HEK293 (cell line): Measurements from ENCODE around the gene TCF12.

Experiments
- CTCF ChIA-PET: fragments of 350-600 bp; formaldehyde crosslinking; extraction: SDS; loops from one replicate; lab custom pipeline; 2021; ENCODE audit warnings: antibody characterized with exemption; lab: Yijun Ruan, JAX
- POLR2A ChIA-PET: fragments of 300-600 bp; formaldehyde crosslinking; extraction: SDS; loops from one replicate; lab custom pipeline; 2020; ENCODE audit warnings: antibody characterized with exemption, inconsistent platforms; lab: Yijun Ruan, JAX
- H3K27ac ChIP-seq: fragments of 200-500 bp; sonication (Bioruptor generic); 2 replicates; pipeline ENCODE4 v1.5.1; 2014; ENCODE audit warnings: low read depth, low read length, control low read depth, inconsistent platforms; ENCODE audit errors: extremely low read depth
- H3K36me3 ChIP-seq, 2 experiments: fragments of 200-500 bp in 1 of 2; sonication (Bioruptor generic) in 1 of 2; 1 replicate in 1 of 2; 2 replicates in 1 of 2; pipeline ENCODE4 v1.5.1; 2014 to 2017; ENCODE audit warnings: inconsistent platforms in 2 of 2, low read length in 2 of 2; ENCODE audit not compliant: control insufficient read depth in 2 of 2, insufficient read depth in 1 of 2
- H3K4me1 ChIP-seq: fragments of 200-500 bp; sonication (Bioruptor generic); 2 replicates; pipeline ENCODE4 v1.5.1; 2014; ENCODE audit warnings: mild to moderate bottlenecking, low read length, inconsistent platforms; ENCODE audit not compliant: control insufficient read depth, insufficient read depth
- H3K4me3 ChIP-seq: 2 replicates; pipeline ENCODE4 v1.5.1; 2011; ENCODE audit warnings: low read depth, mild to moderate bottlenecking, control low read depth, low read length, moderate library complexity
- H3K9me3 ChIP-seq: fragments of 200-500 bp; sonication (Bioruptor generic); 2 replicates; pipeline ENCODE4 v1.5.1; 2014; ENCODE audit warnings: low read depth, low read length, inconsistent platforms; ENCODE audit not compliant: control insufficient read depth, insufficient read depth
- FEZF1 ChIP-seq: fragments of 450-650 bp; formaldehyde crosslinking; IDR thresholded peaks from 2 replicates; pipeline ENCODE4 v1.5.1; 2016; ENCODE audit warnings: missing biosample characterization, missing genetic modification characterization
- HOXD13 ChIP-seq: sonication (generic); formaldehyde crosslinking; IDR thresholded peaks from 2 replicates; pipeline ENCODE4 v1.8.0; 2022; ENCODE audit warnings: missing genetic modification reagents, borderline replicate concordance
- KLF1 ChIP-seq: fragments of 450-650 bp; formaldehyde crosslinking; IDR thresholded peaks from 2 replicates; pipeline ENCODE4 v1.5.1; 2016; ENCODE audit warnings: missing biosample characterization, missing genetic modification characterization
- KLF16 ChIP-seq: fragments of 450-650 bp; formaldehyde crosslinking; IDR thresholded peaks from 2 replicates; pipeline ENCODE4 v1.5.1; 2017; ENCODE audit warnings: missing biosample characterization, missing genetic modification characterization
- KLF7 ChIP-seq: fragments of 450-650 bp; formaldehyde crosslinking; IDR thresholded peaks from 2 replicates; pipeline ENCODE4 v1.5.1; 2016; ENCODE audit warnings: missing biosample characterization, missing genetic modification characterization, borderline replicate concordance
- YY2 ChIP-seq: fragments of 450-650 bp; formaldehyde crosslinking; IDR thresholded peaks from 2 replicates; pipeline ENCODE4 v1.5.1; 2016; ENCODE audit warnings: missing biosample characterization, missing genetic modification characterization
- ZBTB26 ChIP-seq: fragments of 450-650 bp; formaldehyde crosslinking; optimal IDR thresholded peaks from 2 replicates; pipeline ENCODE3; 2016; ENCODE audit warnings: missing biosample characterization, mild to moderate bottlenecking, missing genetic modification characterization
- ZFP41 ChIP-seq: fragments of 450-650 bp; formaldehyde crosslinking; IDR thresholded peaks from 2 replicates; pipeline ENCODE4 v1.5.1; 2016; ENCODE audit warnings: missing biosample characterization, missing genetic modification characterization, borderline replicate concordance
- ZIC2 ChIP-seq: fragments of 450-650 bp; formaldehyde crosslinking; IDR thresholded peaks from 2 replicates; pipeline ENCODE4 v1.5.1; 2016; ENCODE audit warnings: missing biosample characterization, missing genetic modification characterization
- ZNF175 ChIP-seq: fragments of 450-650 bp; formaldehyde crosslinking; IDR thresholded peaks from 2 replicates; pipeline ENCODE4 v1.5.1; 2016; ENCODE audit warnings: missing biosample characterization, missing genetic modification characterization
- ZNF221 ChIP-seq: fragments of 450-650 bp; formaldehyde crosslinking; IDR thresholded peaks from 2 replicates; pipeline ENCODE4 v1.5.1; 2017; ENCODE audit warnings: missing biosample characterization, missing genetic modification characterization, borderline replicate concordance
- ZNF37A ChIP-seq: fragments of 450-650 bp; IDR thresholded peaks from 2 replicates; pipeline ENCODE4 v1.5.1; 2018; ENCODE audit warnings: missing biosample characterization, missing genetic modification characterization
- ZNF433 ChIP-seq: fragments of 450-650 bp; formaldehyde crosslinking; IDR thresholded peaks from 2 replicates; pipeline ENCODE4 v1.5.1; 2016; ENCODE audit warnings: missing biosample characterization, missing genetic modification characterization, low read depth
- ZNF529 ChIP-seq: fragments of 450-650 bp; formaldehyde crosslinking; IDR thresholded peaks from 2 replicates; pipeline ENCODE4 v1.5.1; 2017; ENCODE audit warnings: missing genetic modification characterization, missing biosample characterization; ENCODE audit not compliant: insufficient replicate concordance
- ZNF585B ChIP-seq: fragments of 450-650 bp; formaldehyde crosslinking; IDR thresholded peaks from 2 replicates; pipeline ENCODE4 v1.5.1; 2016; ENCODE audit warnings: missing biosample characterization, missing genetic modification characterization
- ZNF747 ChIP-seq: fragments of 450-650 bp; formaldehyde crosslinking; IDR thresholded peaks from 2 replicates; pipeline ENCODE4 v1.5.1; 2016; ENCODE audit warnings: missing biosample characterization, missing genetic modification characterization
- TF ChIP-seq, protein P1 (sequence below): fragments of 450-650 bp; formaldehyde crosslinking; IDR thresholded peaks from 2 replicates; pipeline ENCODE4 v1.5.1; 2017; ENCODE audit warnings: missing biosample characterization, mild to moderate bottlenecking, missing genetic modification characterization, moderate library complexity
- TF ChIP-seq, protein P2 (sequence below): fragments of 450-650 bp; formaldehyde crosslinking; IDR thresholded peaks from 2 replicates; pipeline ENCODE4 v1.5.1; 2016; ENCODE audit warnings: missing biosample characterization, missing genetic modification characterization
- TF ChIP-seq, protein P3 (sequence below): fragments of 450-650 bp; formaldehyde crosslinking; IDR thresholded peaks from 2 replicates; pipeline ENCODE4 v1.5.1; 2016; ENCODE audit warnings: missing biosample characterization, missing genetic modification characterization, low read depth

Gene TCF12

DNA sequence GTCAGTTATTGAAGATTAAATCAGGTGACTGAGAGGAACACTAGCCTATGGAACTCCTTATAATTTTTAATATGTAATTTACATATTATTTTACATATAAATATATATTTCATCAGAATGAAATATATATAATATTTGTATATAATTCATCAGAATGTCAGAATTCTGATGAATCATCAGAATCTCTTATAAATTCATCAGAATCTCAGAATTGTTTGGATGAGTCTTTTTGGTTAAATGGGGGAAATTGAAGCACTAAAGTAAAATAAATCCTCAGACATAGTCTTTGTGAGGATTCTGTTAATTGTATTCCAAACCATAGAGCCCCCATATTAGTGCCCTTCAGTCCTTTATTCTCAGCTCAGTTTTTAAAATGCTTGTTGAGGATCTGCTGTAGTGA lies 15.4 kb downstream of the TCF12 start:
- Histone ChIP-seq H3K36me3 (no peaks in the 10 kb centered on the region), H3K4me3 (no peak overlapping the region), H3K4me1 (peaks cover 22% of the 10 kb centered on the region), H3K27ac (no peak overlapping the region), H3K9me3 (no peaks in the 10 kb centered on the region)
- ChIA-PET CTCF (interaction anchor here (0.5 kb wide), 1 partner anchor 372 kb away, joined by 3 read pairs; no protein-coding TSS in a partner anchor), POLR2A (no interaction called here)
- TF ChIP-seq ZNF747 (tag by site-specific recombination) (no peak), ZNF221 (no peak), ZNF37A (tag by site-specific recombination) (no peak), FEZF1 (tag by site-specific recombination) (no peak), ZNF529 (tag by site-specific recombination) (no peak), KLF7 (tag by site-specific recombination) (no peak), ZNF433 (no peak), KLF1 (no peak), ZNF585B (tag by site-specific recombination) (no peak), ZNF175 (tag by site-specific recombination) (no peak), ZBTB26 (tag by site-specific recombination) (no peak), ZIC2 (no peak), ZFP41 (no peak), YY2 (no peak), HOXD13 (no peak), KLF16 (tag by site-specific recombination) (no peak)
- TF ChIP-seq, protein P1, sequence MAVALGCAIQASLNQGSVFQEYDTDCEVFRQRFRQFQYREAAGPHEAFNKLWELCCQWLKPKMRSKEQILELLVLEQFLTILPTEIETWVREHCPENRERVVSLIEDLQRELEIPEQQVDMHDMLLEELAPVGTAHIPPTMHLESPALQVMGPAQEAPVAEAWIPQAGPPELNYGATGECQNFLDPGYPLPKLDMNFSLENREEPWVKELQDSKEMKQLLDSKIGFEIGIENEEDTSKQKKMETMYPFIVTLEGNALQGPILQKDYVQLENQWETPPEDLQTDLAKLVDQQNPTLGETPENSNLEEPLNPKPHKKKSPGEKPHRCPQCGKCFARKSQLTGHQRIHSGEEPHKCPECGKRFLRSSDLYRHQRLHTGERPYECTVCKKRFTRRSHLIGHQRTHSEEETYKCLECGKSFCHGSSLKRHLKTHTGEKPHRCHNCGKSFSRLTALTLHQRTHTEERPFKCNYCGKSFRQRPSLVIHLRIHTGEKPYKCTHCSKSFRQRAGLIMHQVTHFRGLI (tag by site-specific recombination): no peak
- TF ChIP-seq, protein P2, sequence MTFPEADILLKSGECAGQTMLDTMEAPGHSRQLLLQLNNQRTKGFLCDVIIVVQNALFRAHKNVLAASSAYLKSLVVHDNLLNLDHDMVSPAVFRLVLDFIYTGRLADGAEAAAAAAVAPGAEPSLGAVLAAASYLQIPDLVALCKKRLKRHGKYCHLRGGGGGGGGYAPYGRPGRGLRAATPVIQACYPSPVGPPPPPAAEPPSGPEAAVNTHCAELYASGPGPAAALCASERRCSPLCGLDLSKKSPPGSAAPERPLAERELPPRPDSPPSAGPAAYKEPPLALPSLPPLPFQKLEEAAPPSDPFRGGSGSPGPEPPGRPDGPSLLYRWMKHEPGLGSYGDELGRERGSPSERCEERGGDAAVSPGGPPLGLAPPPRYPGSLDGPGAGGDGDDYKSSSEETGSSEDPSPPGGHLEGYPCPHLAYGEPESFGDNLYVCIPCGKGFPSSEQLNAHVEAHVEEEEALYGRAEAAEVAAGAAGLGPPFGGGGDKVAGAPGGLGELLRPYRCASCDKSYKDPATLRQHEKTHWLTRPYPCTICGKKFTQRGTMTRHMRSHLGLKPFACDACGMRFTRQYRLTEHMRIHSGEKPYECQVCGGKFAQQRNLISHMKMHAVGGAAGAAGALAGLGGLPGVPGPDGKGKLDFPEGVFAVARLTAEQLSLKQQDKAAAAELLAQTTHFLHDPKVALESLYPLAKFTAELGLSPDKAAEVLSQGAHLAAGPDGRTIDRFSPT (tag by site-specific recombination): no peak

DNA sequence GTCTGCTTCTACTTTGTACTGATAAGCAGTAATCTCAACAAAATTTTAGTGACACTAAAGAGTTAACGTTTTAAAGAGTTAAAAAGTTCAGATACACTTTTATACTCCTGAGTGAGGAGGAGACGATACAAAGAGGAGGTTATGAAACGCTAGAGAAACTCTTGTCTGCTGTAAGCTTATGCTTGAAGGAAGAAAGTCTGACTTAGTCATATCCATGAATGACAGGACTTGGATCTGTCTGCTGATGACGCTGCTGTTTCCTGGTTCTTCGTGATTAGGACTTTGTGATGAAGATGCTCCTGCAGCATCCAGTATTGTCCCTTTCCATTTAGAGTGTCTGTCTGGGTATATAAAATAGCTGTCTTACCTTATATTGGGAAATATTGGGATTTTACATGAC lies 15.8 kb downstream of the TCF12 start:
- TF ChIP-seq, protein P3, sequence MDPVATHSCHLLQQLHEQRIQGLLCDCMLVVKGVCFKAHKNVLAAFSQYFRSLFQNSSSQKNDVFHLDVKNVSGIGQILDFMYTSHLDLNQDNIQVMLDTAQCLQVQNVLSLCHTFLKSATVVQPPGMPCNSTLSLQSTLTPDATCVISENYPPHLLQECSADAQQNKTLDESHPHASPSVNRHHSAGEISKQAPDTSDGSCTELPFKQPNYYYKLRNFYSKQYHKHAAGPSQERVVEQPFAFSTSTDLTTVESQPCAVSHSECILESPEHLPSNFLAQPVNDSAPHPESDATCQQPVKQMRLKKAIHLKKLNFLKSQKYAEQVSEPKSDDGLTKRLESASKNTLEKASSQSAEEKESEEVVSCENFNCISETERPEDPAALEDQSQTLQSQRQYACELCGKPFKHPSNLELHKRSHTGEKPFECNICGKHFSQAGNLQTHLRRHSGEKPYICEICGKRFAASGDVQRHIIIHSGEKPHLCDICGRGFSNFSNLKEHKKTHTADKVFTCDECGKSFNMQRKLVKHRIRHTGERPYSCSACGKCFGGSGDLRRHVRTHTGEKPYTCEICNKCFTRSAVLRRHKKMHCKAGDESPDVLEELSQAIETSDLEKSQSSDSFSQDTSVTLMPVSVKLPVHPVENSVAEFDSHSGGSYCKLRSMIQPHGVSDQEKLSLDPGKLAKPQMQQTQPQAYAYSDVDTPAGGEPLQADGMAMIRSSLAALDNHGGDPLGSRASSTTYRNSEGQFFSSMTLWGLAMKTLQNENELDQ (tag by site-specific recombination): no peak
- TF ChIP-seq, all 188 proteins: peak for 0
- H3K27ac ChIP-seq: no peak overlapping the region
- POLR2A ChIA-PET: no interaction called here
- H3K4me1 ChIP-seq: peaks cover 22% of the 10 kb centered on the region
- no peaks in the 10 kb centered on the region for H3K36me3 ChIP-seq
- no peak overlapping the region for H3K4me3 ChIP-seq
- CTCF ChIA-PET: interaction anchor here (0.5 to 0.6 kb wide), 2 partner anchors 371 to 594 kb away, joined by 3 read pairs; no protein-coding TSS in a partner anchor
- no peaks in the 10 kb centered on the region for H3K9me3 ChIP-seq
